B cell (primary cell): ENCODE data around the gene ESR1. TPM values are rescaled to one million over a fixed set of nuclear protein-coding genes. Genes with fewer than 3 reads are reported as not detected.

Experiments
- ATAC-seq: fragments of 200-7000 bp; cut with Tn5 transposase; one replicate; pipeline ENCODE4 v1.10.0; 2021; ENCODE audit warnings: low read depth, mild to moderate bottlenecking, moderate number of reproducible peaks, moderate library complexity
- CTCF ChIA-PET: fragments of 350-600 bp; sonication (Branson Sonifier 250); formaldehyde crosslinking; loops from one replicate; lab custom pipeline; 2021; ENCODE audit warnings: antibody characterized with exemption, inconsistent platforms; lab: Charles Lee
- POLR2A ChIA-PET: fragments of 350-600 bp; sonication (Branson Sonifier 250); formaldehyde crosslinking; loops from one replicate; lab custom pipeline; 2021; ENCODE audit warnings: antibody characterized with exemption; lab: Charles Lee
- DNase-seq: peaks from one replicate; pipeline ENCODE4 v3.0.0; 2013
- H2AFZ ChIP-seq: 2 replicates; pipeline ENCODE4 v1.6.1; 2012; ENCODE audit warnings: mild to moderate bottlenecking, low read depth, low read length; ENCODE audit not compliant: insufficient read depth, poor library complexity, severe bottlenecking
- H3K27ac ChIP-seq, 2 donors: 1 replicate in 1 of 2; 2 replicates in 1 of 2; pipeline ENCODE4 v1.5.1; 2012 to 2013; ENCODE audit warnings: low read length in 2 of 2, mild to moderate bottlenecking in 2 of 2, moderate library complexity in 1 of 2
- H3K27me3 ChIP-seq, 4 experiments: fragments of 200-600 bp in 1 of 4; sonication (generic) in 1 of 4; replicated peaks in 1 of 4; 1 replicate in 2 of 4; 2 replicates in 2 of 4; pipeline versions ENCODE4 v1.6.1 to v1.7.0; 2013 to 2016; ENCODE audit warnings: low read length in 3 of 4, mild to moderate bottlenecking in 2 of 4, mixed read lengths in 1 of 4, moderate library complexity in 1 of 4; ENCODE audit not compliant: insufficient read depth in 4 of 4, control insufficient read depth in 3 of 4; ENCODE audit errors: control extremely low read depth in 1 of 4
- H3K36me3 ChIP-seq, 2 experiments: replicated peaks in 1 of 2; 1 replicate in 1 of 2; 2 replicates in 1 of 2; pipeline versions ENCODE4 v1.6.1 to v1.7.1; 2013; ENCODE audit warnings: low read length in 1 of 2; ENCODE audit not compliant: insufficient read depth in 2 of 2, control insufficient read depth in 1 of 2; ENCODE audit errors: control extremely low read depth in 1 of 2, extremely low read depth in 1 of 2
- H3K4me1 ChIP-seq, 2 donors: fragments of 200-600 bp in 1 of 2; sonication (generic) in 1 of 2; 1 replicate in 1 of 2; 2 replicates in 1 of 2; pipeline versions ENCODE4 v1.5.1 to v1.6.1; 2013 to 2017; ENCODE audit warnings: low read length in 2 of 2; ENCODE audit not compliant: control insufficient read depth in 2 of 2, insufficient read depth in 2 of 2
- H3K4me2 ChIP-seq: replicated peaks from 2 replicates; pipeline ENCODE3; 2012; ENCODE audit warnings: mild to moderate bottlenecking, low read depth, low read length; ENCODE audit not compliant: poor library complexity, severe bottlenecking
- H3K4me3 ChIP-seq, 5 experiments: fragments of 200-600 bp in 1 of 5; sonication (generic) in 1 of 5; 1 replicate in 3 of 5; 2 replicates in 2 of 5; pipeline versions ENCODE4 v1.5.1 to v1.7.0; 2011 to 2016; ENCODE audit warnings: low read length in 4 of 5, mild to moderate bottlenecking in 4 of 5, low read depth in 2 of 5, control low read depth in 1 of 5, moderate library complexity in 1 of 5; ENCODE audit not compliant: insufficient read depth in 1 of 5; ENCODE audit errors: control extremely low read depth in 1 of 5, extremely low read depth in 1 of 5
- H3K79me2 ChIP-seq: fragments of 200-600 bp; sonication (generic); one replicate; pipeline ENCODE4 v1.6.0; 2016; ENCODE audit warnings: low read length; ENCODE audit not compliant: control insufficient read depth, insufficient read depth
- H3K9ac ChIP-seq: fragments of 200-600 bp; sonication (generic); 2 replicates; pipeline ENCODE4 v1.6.1; 2017; ENCODE audit warnings: mild to moderate bottlenecking, low read length, moderate library complexity
- H3K9me3 ChIP-seq, 3 donors: one replicate each; pipeline versions ENCODE4 v1.6.1 to v1.7.1; 2013; ENCODE audit warnings: low read length in 2 of 3; ENCODE audit not compliant: control insufficient read depth in 2 of 3, insufficient read depth in 1 of 3; ENCODE audit errors: control extremely low read depth in 1 of 3
- H4K20me1 ChIP-seq: 2 replicates; pipeline ENCODE4 v1.6.0; 2012; ENCODE audit warnings: mild to moderate bottlenecking, low read length; ENCODE audit not compliant: insufficient read depth, control insufficient read depth, poor library complexity, severe bottlenecking
- H3K27ac Mint-ChIP-seq: one replicate; pipeline ENCODE4 v1.8.0; 2021; ENCODE audit warnings: mixed read lengths
- H3K27me3 Mint-ChIP-seq: one replicate; pipeline ENCODE4 v1.8.0; 2021; ENCODE audit warnings: mixed read lengths
- H3K4me1 Mint-ChIP-seq: one replicate; pipeline ENCODE4 v1.8.0; 2021; ENCODE audit warnings: mixed read lengths
- H3K4me3 Mint-ChIP-seq: one replicate; pipeline ENCODE4 v1.8.0; 2021; ENCODE audit warnings: mixed read lengths
- H3K9me3 Mint-ChIP-seq: one replicate; pipeline ENCODE4 v1.8.0; 2022; ENCODE audit warnings: mixed read lengths; ENCODE audit not compliant: insufficient read depth
- EZH2 ChIP-seq: IDR thresholded peaks from 2 replicates; pipeline ENCODE4 v1.6.1; 2012; ENCODE audit warnings: borderline replicate concordance, low read depth, mild to moderate bottlenecking, moderate library complexity, low read length; ENCODE audit not compliant: insufficient read depth, poor library complexity, severe bottlenecking
- WGBS: methylation state at CpG from one replicate; pipeline ENCODE4 v1.1.5; 2013; ENCODE audit warnings: missing lambda C conversion rate; ENCODE audit not compliant: insufficient coverage; 5-methylcytosine and 5-hydroxymethylcytosine counted together
- intact Hi-C: fragments of 100-400 bp; cut with micrococcal nuclease; formaldehyde crosslinking; loops from one replicate; pipeline ENCODE4 v1.10.0; 2022
- polyA plus RNA-seq: library from polyadenylated mRNA; depleted of rRNA; stranded (reverse); fragments of >200 nt; gene quantifications from 2 replicates; pipeline ENCODE4 v1.2.3, GENCODE V29; 2012
- total RNA-seq, 2 donors: library from RNA; stranded (reverse); fragments of 120-200 nt in 1 of 2; gene quantifications; 1 replicate in 1 of 2; 2 replicates in 1 of 2; pipeline versions ENCODE4 v1.2.3 to v1.2.4, GENCODE V29; 2013 to 2022
- TF ChIP-seq, protein P1 (sequence below): fragments of 200-600 bp; IDR thresholded peaks from one replicate; pipeline ENCODE4 v1.8.0; 2022; ENCODE audit warnings: antibody characterized with exemption, mild to moderate bottlenecking

ESR1 gene
- total and polyA plus RNA-seq, 2 donors (not counting 1 experiment from before 2014, with no cell fraction given), result 0.46 to 5.9 TPM

DNA sequence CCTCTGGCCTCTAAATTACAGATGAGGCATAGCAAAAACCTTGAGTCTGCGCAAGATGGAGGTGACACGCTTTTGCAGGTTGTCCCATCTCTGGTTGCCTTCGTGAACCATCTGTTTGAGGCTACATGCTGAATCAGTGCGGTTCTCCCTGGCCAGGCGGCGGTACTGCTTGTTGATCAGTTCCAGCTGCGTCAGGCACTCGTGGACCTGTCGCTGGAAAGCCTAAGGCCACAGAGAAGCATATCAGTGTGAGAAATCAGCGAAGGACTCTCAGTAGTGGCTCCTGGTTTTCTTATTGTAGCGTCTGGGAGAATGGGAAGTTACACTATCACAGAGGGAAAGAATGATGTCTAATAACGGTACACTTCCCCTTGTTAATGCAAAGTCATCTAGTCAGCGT is 344.4 kb downstream of the ESR1 start:
- intact Hi-C loops, result no loop called here
- Histone ChIP-seq H3K27ac (no peak overlapping the region), H3K9ac (no peak overlapping the region), H3K79me2 (no peaks in the 10 kb centered on the region), H3K9me3 (no peaks in the 10 kb centered on the region), H3K4me2 (no peak overlapping the region), H4K20me1 (no peaks in the 10 kb centered on the region), H3K36me3 (peaks cover 18 to 94% of the 10 kb centered on the region in 2 experiments), H2AFZ (no peak overlapping the region), H3K4me1 (no peaks in the 10 kb centered on the region), H3K27me3 (no peaks in the 10 kb centered on the region), H3K4me3 (no peak overlapping the region)
- TF ChIP-seq, protein P1, sequence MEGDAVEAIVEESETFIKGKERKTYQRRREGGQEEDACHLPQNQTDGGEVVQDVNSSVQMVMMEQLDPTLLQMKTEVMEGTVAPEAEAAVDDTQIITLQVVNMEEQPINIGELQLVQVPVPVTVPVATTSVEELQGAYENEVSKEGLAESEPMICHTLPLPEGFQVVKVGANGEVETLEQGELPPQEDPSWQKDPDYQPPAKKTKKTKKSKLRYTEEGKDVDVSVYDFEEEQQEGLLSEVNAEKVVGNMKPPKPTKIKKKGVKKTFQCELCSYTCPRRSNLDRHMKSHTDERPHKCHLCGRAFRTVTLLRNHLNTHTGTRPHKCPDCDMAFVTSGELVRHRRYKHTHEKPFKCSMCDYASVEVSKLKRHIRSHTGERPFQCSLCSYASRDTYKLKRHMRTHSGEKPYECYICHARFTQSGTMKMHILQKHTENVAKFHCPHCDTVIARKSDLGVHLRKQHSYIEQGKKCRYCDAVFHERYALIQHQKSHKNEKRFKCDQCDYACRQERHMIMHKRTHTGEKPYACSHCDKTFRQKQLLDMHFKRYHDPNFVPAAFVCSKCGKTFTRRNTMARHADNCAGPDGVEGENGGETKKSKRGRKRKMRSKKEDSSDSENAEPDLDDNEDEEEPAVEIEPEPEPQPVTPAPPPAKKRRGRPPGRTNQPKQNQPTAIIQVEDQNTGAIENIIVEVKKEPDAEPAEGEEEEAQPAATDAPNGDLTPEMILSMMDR, result no peak
- TF ChIP-seq EZH2, result no peak
- H3K27me3 Mint-ChIP-seq, result no peaks in the 10 kb centered on the region
- no peak overlapping the region for H3K4me3 Mint-ChIP-seq
- no peak for DNase-seq
- H3K4me1 Mint-ChIP-seq, result no peaks in the 10 kb centered on the region
- H3K9me3 Mint-ChIP-seq, result no peaks in the 10 kb centered on the region
- ChIA-PET CTCF (no interaction called here), POLR2A (no interaction called here)
- H3K27ac Mint-ChIP-seq, result no peak overlapping the region
- 69% methylated on average over 9 of the region's 13 CpGs for WGBS
- ATAC-seq, result no peak

DNA sequence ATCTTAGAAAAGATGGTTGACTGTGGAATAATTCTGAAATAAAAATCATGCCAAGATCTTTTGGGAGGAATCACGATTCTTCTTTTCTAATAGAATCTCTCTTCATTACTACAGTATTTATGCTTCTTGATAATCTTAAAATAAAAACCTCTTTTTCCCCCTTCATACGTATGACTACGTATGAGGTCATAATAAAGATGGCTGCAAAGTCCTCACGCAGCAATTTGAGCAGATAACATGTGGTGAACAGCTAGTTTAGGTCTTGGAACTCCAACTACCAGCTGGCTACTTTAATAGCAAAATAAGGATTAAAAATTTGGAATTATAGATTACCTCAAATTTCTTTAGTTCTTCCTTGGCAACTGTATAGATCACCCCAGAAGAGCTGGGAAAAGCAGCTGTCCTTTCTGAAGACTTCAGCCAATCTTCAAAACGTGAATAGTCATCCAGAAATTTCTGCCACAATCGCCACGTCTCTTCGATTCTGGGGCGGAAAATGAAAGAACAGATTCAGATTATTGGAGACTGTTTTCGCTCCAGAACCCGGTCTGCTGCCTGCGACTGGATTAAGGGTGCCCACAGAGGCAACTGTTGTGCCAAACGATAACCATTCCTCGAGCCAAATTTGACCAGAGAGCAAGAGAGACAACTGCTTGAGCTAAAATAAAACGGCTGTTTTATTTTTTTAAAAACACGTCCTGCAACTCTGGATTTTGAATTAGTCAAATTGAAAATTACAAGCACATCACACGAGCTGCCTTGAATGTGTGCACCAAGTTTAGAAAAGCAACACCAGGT is 347.3 kb downstream of the ESR1 start:
- Histone ChIP-seq H3K4me3 (no peak overlapping the region), H3K9me3 (no peaks in the 10 kb centered on the region), H2AFZ (no peak overlapping the region), H3K9ac (no peak overlapping the region), H3K79me2 (no peaks in the 10 kb centered on the region), H3K4me1 (no peaks in the 10 kb centered on the region), H3K27ac (no peak overlapping the region), H3K36me3 (peaks cover 12 to 80% of the 10 kb centered on the region in 2 experiments), H4K20me1 (no peaks in the 10 kb centered on the region), H3K4me2 (no peak overlapping the region), H3K27me3 (no peaks in the 10 kb centered on the region)
- POLR2A ChIA-PET, result no interaction called here
- ATAC-seq, result no peak
- no peak for DNase-seq
- intact Hi-C loops, result no loop called here
- CTCF ChIA-PET, result interaction anchor here (2.1 kb wide), 1 partner anchor 13 kb away, joined by 4 read pairs; no protein-coding TSS in a partner anchor
- no peak for TF ChIP-seq EZH2
- TF ChIP-seq, protein P1, result no peak
- Mint-ChIP-seq H3K27me3 (no peaks in the 10 kb centered on the region), H3K4me1 (no peaks in the 10 kb centered on the region), H3K27ac (no peak overlapping the region), H3K4me3 (no peak overlapping the region), H3K9me3 (no peaks in the 10 kb centered on the region)
- WGBS, result 94% methylated on average over 13 of the region's 17 CpGs
